IPS DF 4.7 (cell line): Measurements from ENCODE around the gene BAMBI.
"Not testable (repeated sequence)": the region's sequence is repeated elsewhere in the genome, so short reads cannot be mapped to it uniquely, and the experiment has no call there.

Experiments
- DNase-seq: peaks from one replicate; pipeline ENCODE4 v3.0.0-alpha.2; 2013; ENCODE audit warnings: low spot score; ENCODE audit errors: extremely low read depth

Gene BAMBI

GRCh38 chr10:28676968-28677887 lies at the start of gene BAMBI:
Gene BAMBI, plus strand, starts transcription at chr10:28677521. Its CDS starts 377 bp downstream, at chr10:28677898.
- DNase-seq, result no peak

- peak; percentile 58 for DNase-seq
These were observed 49.0 kb upstream of the BAMBI start for GRCh38 chr10:28628184-28628893.

GRCh38 chr10:28631896-28632583 lies 45.3 kb upstream of the BAMBI start:
- no peak for DNase-seq

GRCh38 chr10:28632584-28632945 lies 44.8 kb upstream of the BAMBI start:
- DNase-seq, result no peak

GRCh38 chr10:28633750-28634149 lies 43.6 kb upstream of the BAMBI start:
- no peak for DNase-seq

- no peak for DNase-seq
These were observed 40.0 kb upstream of the BAMBI start for GRCh38 chr10:28637346-28637745.

- no peak for DNase-seq
These were observed 38.9 kb upstream of the BAMBI start for GRCh38 chr10:28638392-28638791.

- DNase-seq, result no peak
These were observed 36.8 kb upstream of the BAMBI start for GRCh38 chr10:28640551-28640950.

GRCh38 chr10:28644647-28645046 lies 32.7 kb upstream of the BAMBI start:
- no peak for DNase-seq

GRCh38 chr10:28652106-28652505 lies 25.2 kb upstream of the BAMBI start:
- no peak for DNase-seq

GRCh38 chr10:28652703-28653102 lies 24.6 kb upstream of the BAMBI start:
- no peak for DNase-seq

- DNase-seq, result not testable (repeated sequence)
These were observed 18.5 kb upstream of the BAMBI start for GRCh38 chr10:28658824-28659223.

GRCh38 chr10:28661035-28661434 lies 16.3 kb upstream of the BAMBI start:
- no peak for DNase-seq

- no peak for DNase-seq
These were observed 13.5 kb upstream of the BAMBI start for GRCh38 chr10:28663576-28664368.

GRCh38 chr10:28664369-28664740 lies 13.0 kb upstream of the BAMBI start:
- no peak for DNase-seq

- DNase-seq, result no peak
These were observed 10.4 kb upstream of the BAMBI start for GRCh38 chr10:28666751-28667467.

GRCh38 chr10:28668363-28669226 lies 8.7 kb upstream of the BAMBI start:
- no peak for DNase-seq

- no peak for DNase-seq
These were observed 7.8 kb upstream of the BAMBI start for GRCh38 chr10:28669227-28670173.
